Measurements from ENCODE around the gene MCF2L. TPM values are rescaled to one million over a fixed set of nuclear protein-coding genes. Genes with fewer than 3 reads are reported as not detected.
"Not testable (repeated sequence)": the region's sequence is repeated elsewhere in the genome, so short reads cannot be mapped to it uniquely, and the experiment has no call there.

The MCF2L gene
- total RNA-seq, 4 donors from 2014 or later = 25.0 to 103 (median 61.0) TPM

- intact Hi-C loops (cut with DNase I; ENCODE audit: low total_unique reads) = no loop called here
- H3K4me1 ChIP-seq = no peaks in the 10 kb centered on the region
- H3K9me3 ChIP-seq = no peaks in the 10 kb centered on the region
- no peak for TF ChIP-seq POLR2A (IDR thresholded peaks at IDR 0.05)
- TF ChIP-seq, protein P1, sequence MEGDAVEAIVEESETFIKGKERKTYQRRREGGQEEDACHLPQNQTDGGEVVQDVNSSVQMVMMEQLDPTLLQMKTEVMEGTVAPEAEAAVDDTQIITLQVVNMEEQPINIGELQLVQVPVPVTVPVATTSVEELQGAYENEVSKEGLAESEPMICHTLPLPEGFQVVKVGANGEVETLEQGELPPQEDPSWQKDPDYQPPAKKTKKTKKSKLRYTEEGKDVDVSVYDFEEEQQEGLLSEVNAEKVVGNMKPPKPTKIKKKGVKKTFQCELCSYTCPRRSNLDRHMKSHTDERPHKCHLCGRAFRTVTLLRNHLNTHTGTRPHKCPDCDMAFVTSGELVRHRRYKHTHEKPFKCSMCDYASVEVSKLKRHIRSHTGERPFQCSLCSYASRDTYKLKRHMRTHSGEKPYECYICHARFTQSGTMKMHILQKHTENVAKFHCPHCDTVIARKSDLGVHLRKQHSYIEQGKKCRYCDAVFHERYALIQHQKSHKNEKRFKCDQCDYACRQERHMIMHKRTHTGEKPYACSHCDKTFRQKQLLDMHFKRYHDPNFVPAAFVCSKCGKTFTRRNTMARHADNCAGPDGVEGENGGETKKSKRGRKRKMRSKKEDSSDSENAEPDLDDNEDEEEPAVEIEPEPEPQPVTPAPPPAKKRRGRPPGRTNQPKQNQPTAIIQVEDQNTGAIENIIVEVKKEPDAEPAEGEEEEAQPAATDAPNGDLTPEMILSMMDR (IDR thresholded peaks at IDR 0.05) = no peak
- no peak overlapping the region for H3K27ac ChIP-seq
- no peaks in the 10 kb centered on the region for H3K27me3 ChIP-seq
- DNase-seq = no peak
- H3K4me3 ChIP-seq = no peak overlapping the region
- H3K36me3 ChIP-seq = no peaks in the 10 kb centered on the region
These were observed 28.8 kb upstream of the MCF2L start for GRCh38 chr13:112940236-112940635.

DNA sequence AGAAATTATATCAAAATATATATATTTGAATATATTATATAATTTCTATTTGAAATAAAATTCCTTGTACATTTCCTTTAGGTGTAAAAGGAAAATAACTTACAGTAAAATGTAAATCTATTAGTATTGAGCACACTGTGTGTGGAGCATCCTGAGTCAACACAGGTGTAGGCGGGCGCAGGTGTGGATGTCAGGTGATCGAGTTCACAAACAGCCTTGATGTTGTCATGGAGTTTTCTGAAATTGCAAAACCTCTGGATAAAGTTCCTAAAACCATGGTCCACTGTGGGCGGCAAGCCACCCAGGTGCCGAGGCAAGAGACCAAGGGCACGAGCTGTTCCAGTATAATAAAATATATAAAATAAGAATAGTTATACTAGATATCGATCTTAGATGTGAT lies 27.7 kb upstream of the MCF2L start:
- TF ChIP-seq, protein P1 (IDR thresholded peaks at IDR 0.05) = no peak
- no peak for TF ChIP-seq POLR2A (IDR thresholded peaks at IDR 0.05)
- no peak for DNase-seq
- H3K27ac ChIP-seq = no peak overlapping the region
- no peaks in the 10 kb centered on the region for H3K9me3 ChIP-seq
- no peaks in the 10 kb centered on the region for H3K4me1 ChIP-seq
- H3K36me3 ChIP-seq = no peaks in the 10 kb centered on the region
- H3K27me3 ChIP-seq = no peaks in the 10 kb centered on the region
- no peak overlapping the region for H3K4me3 ChIP-seq
- intact Hi-C loops (cut with DNase I; ENCODE audit: low total_unique reads) = no loop called here

GRCh38 chr13:112941765-112942164 lies 27.2 kb upstream of the MCF2L start:
- H3K9me3 ChIP-seq; H3K4me1 ChIP-seq; DNase-seq; H3K4me3 ChIP-seq; H3K36me3 ChIP-seq; H3K27me3 ChIP-seq; H3K27ac ChIP-seq; intact Hi-C loops (cut with DNase I; ENCODE audit: low total_unique reads): not testable (repeated sequence)

GRCh38 chr13:112942689-112943308 lies 26.2 kb upstream of the MCF2L start:
- Histone ChIP-seq H3K27me3 (no peaks in the 10 kb centered on the region), H3K9me3 (no peaks in the 10 kb centered on the region), H3K27ac (peak overlapping the region in 1 of 2 donors; percentile 47), H3K4me3 (peak overlapping the region; percentile 20 to 40), H3K36me3 (no peaks in the 10 kb centered on the region), H3K4me1 (no peaks in the 10 kb centered on the region)
- DNase-seq = peak; percentile 90 to 93
- intact Hi-C loops (cut with DNase I; ENCODE audit: low total_unique reads) = no loop called here
- TF ChIP-seq POLR2A (IDR thresholded peaks at IDR 0.05) = no peak
- TF ChIP-seq, protein P1 (IDR thresholded peaks at IDR 0.05) = peak; percentile 82 to 95 (median 88)

- Histone ChIP-seq H3K36me3 (no peaks in the 10 kb centered on the region), H3K4me3 (peak overlapping the region; percentile 20 to 40), H3K27me3 (no peaks in the 10 kb centered on the region), H3K4me1 (no peaks in the 10 kb centered on the region), H3K9me3 (no peaks in the 10 kb centered on the region), H3K27ac (peak overlapping the region in 1 of 2 donors; percentile 47)
- TF ChIP-seq, protein P1 (IDR thresholded peaks at IDR 0.05) = no peak
- peak in 1 of 2 donors; percentile 15 for TF ChIP-seq POLR2A (IDR thresholded peaks at IDR 0.05)
- peak in 1 of 2 donors; percentile 21 for DNase-seq
- intact Hi-C loops (cut with DNase I; ENCODE audit: low total_unique reads) = no loop called here
These were observed 25.5 kb upstream of the MCF2L start for GRCh38 chr13:112943309-112944125.
